ENCODE results near the gene PQBP1.

PQBP1 gene

GRCh38 chrX:48940404-48940955 is 42.8 kb downstream of the PQBP1 start:
- Histone ChIP-seq H3K36me3 (replicated peaks; ENCODE audit: insufficient read depth, low read length) (no peaks in the 10 kb centered on the region), H3K9me3 (replicated peaks; ENCODE audit: insufficient read depth, low read length) (no peaks in the 10 kb centered on the region), H4K20me1 (ENCODE audit: insufficient read depth, low read length) (no peaks in the 10 kb centered on the region), H3K79me2 (ENCODE audit: low read length) (peaks cover 65% of the 10 kb centered on the region), H3K9ac (ENCODE audit: low read length) (peak overlapping the region; percentile 95), H3K4me2 (ENCODE audit: low read depth, low read length) (peak overlapping the region; percentile 87), H3K27ac (ENCODE audit: low read length) (peak overlapping the region; percentile 100), H2AFZ (ENCODE audit: low read length) (no peak overlapping the region), H3F3A (ENCODE audit: insufficient read depth, low read length) (peaks cover 43% of the 10 kb centered on the region), H3K4me1 (ENCODE audit: low read length) (peaks cover 73% of the 10 kb centered on the region), H3K9me2 (replicated peaks; ENCODE audit: insufficient read depth, low read length) (no peaks in the 10 kb centered on the region), H3K4me3 (ENCODE audit: low read length) (no peak overlapping the region), H3K27me3 (replicated peaks; ENCODE audit: insufficient read depth, low read length) (no peaks in the 10 kb centered on the region)
- DNase-seq, result peak; percentile 68
- TF ChIP-seq EZH2phosphoT487 (IDR thresholded peaks at IDR 0.05; ENCODE audit: low read length) (no peak), EZH2 (optimal IDR thresholded peaks at IDR 0.05; ENCODE audit: low read depth, low read length) (no peak)
- TF ChIP-seq, protein P1, sequence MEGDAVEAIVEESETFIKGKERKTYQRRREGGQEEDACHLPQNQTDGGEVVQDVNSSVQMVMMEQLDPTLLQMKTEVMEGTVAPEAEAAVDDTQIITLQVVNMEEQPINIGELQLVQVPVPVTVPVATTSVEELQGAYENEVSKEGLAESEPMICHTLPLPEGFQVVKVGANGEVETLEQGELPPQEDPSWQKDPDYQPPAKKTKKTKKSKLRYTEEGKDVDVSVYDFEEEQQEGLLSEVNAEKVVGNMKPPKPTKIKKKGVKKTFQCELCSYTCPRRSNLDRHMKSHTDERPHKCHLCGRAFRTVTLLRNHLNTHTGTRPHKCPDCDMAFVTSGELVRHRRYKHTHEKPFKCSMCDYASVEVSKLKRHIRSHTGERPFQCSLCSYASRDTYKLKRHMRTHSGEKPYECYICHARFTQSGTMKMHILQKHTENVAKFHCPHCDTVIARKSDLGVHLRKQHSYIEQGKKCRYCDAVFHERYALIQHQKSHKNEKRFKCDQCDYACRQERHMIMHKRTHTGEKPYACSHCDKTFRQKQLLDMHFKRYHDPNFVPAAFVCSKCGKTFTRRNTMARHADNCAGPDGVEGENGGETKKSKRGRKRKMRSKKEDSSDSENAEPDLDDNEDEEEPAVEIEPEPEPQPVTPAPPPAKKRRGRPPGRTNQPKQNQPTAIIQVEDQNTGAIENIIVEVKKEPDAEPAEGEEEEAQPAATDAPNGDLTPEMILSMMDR (IDR thresholded peaks at IDR 0.05; ENCODE audit: low read length), result no peak

GRCh38 chrX:48942895-48943294 is 45.2 kb downstream of the PQBP1 start:
- Histone ChIP-seq H3K4me1 (ENCODE audit: low read length) (peaks cover 57% of the 10 kb centered on the region), H3K9ac (ENCODE audit: low read length) (no peak overlapping the region), H3K4me2 (ENCODE audit: low read depth, low read length) (no peak overlapping the region), H3K36me3 (replicated peaks; ENCODE audit: insufficient read depth, low read length) (no peaks in the 10 kb centered on the region), H2AFZ (ENCODE audit: low read length) (no peak overlapping the region), H4K20me1 (ENCODE audit: insufficient read depth, low read length) (no peaks in the 10 kb centered on the region), H3K27ac (ENCODE audit: low read length) (peak overlapping the region; percentile 27; the same call in 1 of the 2 replicates), H3K27me3 (replicated peaks; ENCODE audit: insufficient read depth, low read length) (no peaks in the 10 kb centered on the region), H3K4me3 (ENCODE audit: low read length) (no peak overlapping the region), H3K79me2 (ENCODE audit: low read length) (peaks cover 62% of the 10 kb centered on the region), H3K9me3 (replicated peaks; ENCODE audit: insufficient read depth, low read length) (no peaks in the 10 kb centered on the region), H3F3A (ENCODE audit: insufficient read depth, low read length) (peaks cover 51% of the 10 kb centered on the region), H3K9me2 (replicated peaks; ENCODE audit: insufficient read depth, low read length) (no peaks in the 10 kb centered on the region)
- DNase-seq, result no peak
- TF ChIP-seq EZH2 (optimal IDR thresholded peaks at IDR 0.05; ENCODE audit: low read depth, low read length) (no peak), EZH2phosphoT487 (IDR thresholded peaks at IDR 0.05; ENCODE audit: low read length) (no peak)
- TF ChIP-seq, protein P1 (IDR thresholded peaks at IDR 0.05; ENCODE audit: low read length), result no peak

GRCh38 chrX:48945517-48946348 is 48.0 kb downstream of the PQBP1 start:
- Histone ChIP-seq H3K9me3 (replicated peaks; ENCODE audit: insufficient read depth, low read length) (no peaks in the 10 kb centered on the region), H3K27ac (ENCODE audit: low read length) (peak overlapping the region; percentile 90), H3F3A (ENCODE audit: insufficient read depth, low read length) (peaks cover 29% of the 10 kb centered on the region), H2AFZ (ENCODE audit: low read length) (no peak overlapping the region), H3K79me2 (ENCODE audit: low read length) (peaks cover 74% of the 10 kb centered on the region), H3K36me3 (replicated peaks; ENCODE audit: insufficient read depth, low read length) (no peaks in the 10 kb centered on the region), H4K20me1 (ENCODE audit: insufficient read depth, low read length) (no peaks in the 10 kb centered on the region), H3K4me2 (ENCODE audit: low read depth, low read length) (peak overlapping the region; percentile 60), H3K27me3 (replicated peaks; ENCODE audit: insufficient read depth, low read length) (no peaks in the 10 kb centered on the region), H3K4me3 (ENCODE audit: low read length) (peak overlapping the region; percentile 40), H3K9ac (ENCODE audit: low read length) (peak overlapping the region; percentile 56), H3K4me1 (ENCODE audit: low read length) (peaks cover 40% of the 10 kb centered on the region), H3K9me2 (replicated peaks; ENCODE audit: insufficient read depth, low read length) (no peaks in the 10 kb centered on the region)
- peak; percentile 58 for DNase-seq
- TF ChIP-seq, protein P1 (IDR thresholded peaks at IDR 0.05; ENCODE audit: low read length), result peak; percentile 79
- no peak for TF ChIP-seq EZH2phosphoT487 (IDR thresholded peaks at IDR 0.05; ENCODE audit: low read length)
